Metanephros (tissue), 1 donor: Measurements from ENCODE around the gene LRRC45. TPM values are rescaled to one million over a fixed set of nuclear protein-coding genes. Genes with fewer than 3 reads are reported as not detected.

Experiments used
- total RNA-seq: library from RNA; depleted of rRNA; stranded (reverse); fragments of >200 nt; gene quantifications from one replicate; pipeline ENCODE4 v1.2.3, GENCODE V29; 2014

The LRRC45 gene
- 10.9 TPM for total RNA-seq

DNA sequence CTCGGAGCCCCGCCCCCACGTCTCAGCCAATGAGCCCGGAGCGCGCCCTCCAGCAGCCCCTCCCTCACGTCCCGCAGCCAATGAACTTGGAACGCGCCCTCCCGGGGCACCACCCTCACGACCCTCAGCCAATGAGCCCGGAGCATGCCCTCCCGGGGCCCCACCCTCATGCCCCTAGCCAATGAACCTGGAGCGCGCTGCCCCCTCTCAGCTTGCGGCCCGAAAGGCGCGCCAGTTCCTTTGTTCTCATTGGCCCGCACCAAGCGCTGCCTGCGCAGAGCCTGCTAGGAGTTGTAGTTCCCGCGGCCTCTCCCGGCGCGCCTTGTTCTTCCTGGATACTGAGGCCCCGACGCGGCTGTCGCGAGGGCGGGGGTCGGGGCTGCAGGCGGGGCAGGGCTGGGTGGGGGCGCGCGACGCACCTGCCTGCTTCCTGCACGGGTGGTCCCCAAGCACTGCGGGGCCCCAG is at the start of gene LRRC45:
TSS of gene LRRC45 (plus strand) at position 325 of the 466 bp plus-strand sequence. CDS start 339 bp downstream, outside the sequence.

DNA sequence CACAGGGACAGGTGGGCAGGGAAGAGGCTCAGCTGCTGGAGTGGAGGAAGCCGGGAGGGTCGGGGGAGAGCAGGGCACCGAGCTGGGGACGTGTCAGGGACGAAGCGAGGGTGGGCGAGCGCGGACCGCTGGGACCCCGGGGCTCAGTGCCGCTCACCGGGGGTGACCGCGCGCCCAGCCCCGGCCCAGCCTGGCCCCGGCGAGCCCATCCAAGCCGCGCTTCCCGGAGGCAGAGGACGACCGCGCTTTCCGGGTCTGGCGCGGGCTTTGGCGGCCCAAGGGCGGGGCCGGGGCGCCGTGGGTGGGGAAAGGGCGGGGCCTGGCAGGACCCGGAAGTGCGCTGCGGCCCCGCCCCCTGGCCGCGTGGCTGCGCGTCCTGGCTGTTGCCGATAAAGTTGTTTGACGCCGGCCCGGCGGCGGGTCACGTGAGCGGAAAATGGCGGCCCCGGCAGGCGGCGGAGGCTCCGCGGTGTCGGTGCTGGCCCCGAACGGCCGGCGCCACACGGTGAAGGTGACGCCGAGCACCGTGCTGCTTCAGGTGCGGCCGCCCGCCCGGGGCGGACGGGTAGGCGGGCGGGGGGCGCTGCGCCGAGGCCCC is 45.8 kb upstream of the LRRC45 start, which contains the start of gene ASPSCR1:
TSS of gene ASPSCR1 (plus strand) at position 419 of the 598 bp plus-strand sequence. CDS start at position 437, 18 bp downstream.

DNA sequence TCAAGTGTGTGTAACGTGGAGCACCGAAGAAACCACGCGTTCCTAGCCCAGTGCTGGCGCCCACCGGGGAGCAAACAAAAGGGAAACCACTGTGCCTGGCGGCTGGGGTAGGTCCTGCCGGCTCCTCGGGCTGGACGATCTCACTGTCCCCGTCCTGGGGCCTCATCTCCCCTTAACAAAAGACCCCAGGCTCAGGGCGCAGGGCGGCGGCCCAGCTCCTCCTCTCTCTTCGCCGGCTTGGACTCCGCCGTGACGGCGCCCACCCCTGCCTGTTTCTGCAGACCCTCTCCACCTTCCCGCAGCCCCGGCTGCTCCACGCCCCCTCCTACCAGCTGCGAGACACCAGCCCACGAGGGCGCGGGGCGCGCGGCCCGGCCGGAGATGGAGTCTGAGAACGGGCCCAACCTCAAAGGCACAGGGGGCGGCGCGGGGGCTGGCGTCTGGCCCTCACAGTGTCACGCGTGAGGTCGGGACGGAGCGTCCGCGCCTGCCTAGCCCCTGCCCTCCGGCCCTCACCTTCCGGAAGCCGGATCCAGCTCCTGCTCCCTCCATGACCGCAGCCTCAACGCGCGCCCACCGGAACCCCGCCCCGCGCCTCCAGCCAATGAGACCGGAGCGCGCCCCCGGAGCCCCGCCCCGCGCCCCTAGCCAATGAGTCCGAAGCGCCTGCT is 660 bp upstream of the LRRC45 start, which contains the start of gene CENPX:
TSS of gene CENPX (minus strand) at position 569 of the 671 bp plus-strand sequence. CDS start at position 552, 17 bp downstream.

DNA sequence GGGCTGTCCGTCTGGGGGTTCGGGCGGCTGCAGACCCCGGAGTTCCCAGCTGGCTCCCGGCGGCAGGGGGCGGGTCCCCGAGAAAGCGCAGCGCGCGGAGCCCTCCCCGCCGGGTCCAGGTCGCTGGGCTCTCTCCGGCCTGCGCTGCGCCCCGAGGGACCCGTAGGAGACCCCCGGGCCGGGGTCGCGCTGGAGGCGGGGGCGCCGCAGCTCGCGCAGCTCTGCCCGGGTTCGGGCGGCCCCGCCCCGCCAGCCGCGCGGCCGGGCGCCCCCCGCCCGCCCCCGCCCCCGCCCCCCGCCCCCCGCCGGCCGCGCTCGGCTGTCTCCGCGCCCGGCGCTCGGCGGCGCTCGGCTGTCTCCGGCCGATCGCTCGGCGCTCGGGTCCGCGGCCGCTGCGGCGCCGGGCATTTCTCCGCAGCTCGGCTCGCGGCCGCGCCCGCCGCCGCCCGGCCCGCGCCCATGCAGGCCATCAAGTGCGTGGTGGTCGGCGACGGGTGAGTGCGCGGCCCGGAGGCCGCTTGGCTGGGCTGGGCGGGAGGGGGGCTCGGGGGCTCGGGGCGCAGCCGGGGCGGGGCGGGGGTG is 8.3 kb downstream of the LRRC45 start, which contains the start of gene RAC3:
TSS of gene RAC3 (plus strand) at position 376 of the 582 bp plus-strand sequence. CDS start at position 460, 84 bp downstream.

DNA sequence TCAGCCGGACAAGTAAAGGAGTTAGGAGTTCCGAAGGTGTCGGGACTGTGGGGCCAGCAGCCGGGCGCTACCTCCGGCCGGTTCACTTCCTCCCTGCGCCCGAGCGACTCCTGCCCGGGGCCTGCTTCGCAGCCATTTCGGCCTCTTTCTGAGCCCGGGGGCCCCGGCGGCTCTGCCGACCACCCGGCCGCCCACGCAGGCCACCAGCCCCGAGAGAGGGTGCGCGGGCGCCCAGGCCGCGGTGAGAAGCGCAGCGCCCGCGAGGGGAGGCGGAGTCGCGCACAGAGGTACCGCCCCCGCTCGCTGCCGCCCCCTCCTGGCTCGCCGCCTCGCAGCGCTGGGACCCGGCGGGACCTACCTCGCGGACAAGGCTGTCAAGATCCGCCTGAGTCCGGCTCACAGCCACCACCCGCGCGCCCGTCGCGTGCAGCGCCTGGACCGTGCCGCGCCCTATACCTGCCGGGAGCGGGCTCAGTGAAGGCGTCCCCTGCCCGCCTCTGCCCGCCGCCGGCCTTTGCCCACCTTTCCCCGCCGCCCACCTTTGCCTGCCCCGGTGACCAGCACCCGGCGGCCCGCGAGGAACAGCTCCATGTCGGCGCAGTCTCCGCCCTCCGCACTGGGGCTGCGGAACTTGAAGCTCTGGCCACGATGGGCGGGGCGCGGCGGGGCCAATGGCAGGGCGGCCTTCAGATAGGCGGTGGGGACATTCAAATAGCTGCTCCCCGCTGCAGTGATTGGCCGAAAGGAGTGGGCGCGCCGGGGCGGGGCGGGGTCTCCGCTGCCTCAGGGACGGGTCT is 14.2 kb downstream of the LRRC45 start, which contains the start of gene DCXR:
TSS of gene DCXR (minus strand) at position 606 of the 797 bp plus-strand sequence. CDS start at position 591, 15 bp downstream.

DNA sequence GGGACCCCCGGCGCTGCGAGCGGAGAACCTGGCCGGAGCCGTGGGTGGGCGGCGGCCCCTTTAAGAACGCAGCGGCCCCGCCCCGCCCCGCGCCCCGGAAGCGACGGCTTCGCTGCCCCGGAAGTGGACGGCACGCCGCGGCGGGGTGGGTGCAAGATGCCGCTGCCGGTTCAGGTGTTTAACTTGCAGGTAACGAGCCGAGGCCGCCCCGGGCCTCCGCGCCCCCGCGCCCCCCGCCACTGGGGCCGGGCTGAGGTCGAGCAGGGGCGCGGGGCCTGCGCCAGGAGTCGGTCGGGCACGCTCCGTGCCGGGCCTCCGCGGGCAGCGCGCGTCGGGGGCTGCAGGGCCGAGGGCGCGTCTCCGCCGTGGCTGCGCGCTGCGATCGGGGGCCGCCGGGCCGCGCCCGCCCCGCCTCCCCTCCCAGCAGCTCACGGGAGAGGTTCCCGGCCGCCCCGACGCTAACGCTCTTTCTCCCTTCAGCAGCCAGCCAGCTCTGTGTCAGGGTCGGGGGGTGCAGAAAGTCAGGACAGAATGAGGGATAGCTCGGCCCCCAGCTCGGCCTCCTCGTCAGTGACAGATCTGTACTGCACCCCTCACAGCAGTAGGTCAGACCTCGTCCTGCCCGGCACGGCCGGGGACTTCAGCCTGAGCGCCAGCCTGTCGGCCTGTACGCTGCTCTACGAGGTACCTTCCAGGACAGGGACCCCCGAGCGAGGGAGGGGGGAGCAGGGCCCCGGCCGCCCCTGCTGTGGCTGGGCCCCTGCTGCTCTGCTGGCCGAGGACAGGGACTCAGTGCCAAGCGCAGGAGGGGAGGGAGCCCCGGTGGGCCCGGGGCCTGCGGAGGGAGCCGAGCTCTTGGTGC is 28.9 kb downstream of the LRRC45 start, which contains the start of the genes GPS1 and RFNG:
TSS of gene GPS1 (plus strand) at position 123 of the 862 bp plus-strand sequence. CDS start at position 157, 34 bp downstream.
TSS of gene RFNG (minus strand) at position 36 of the 862 bp plus-strand sequence. CDS start 45 bp downstream, outside the sequence.

DNA sequence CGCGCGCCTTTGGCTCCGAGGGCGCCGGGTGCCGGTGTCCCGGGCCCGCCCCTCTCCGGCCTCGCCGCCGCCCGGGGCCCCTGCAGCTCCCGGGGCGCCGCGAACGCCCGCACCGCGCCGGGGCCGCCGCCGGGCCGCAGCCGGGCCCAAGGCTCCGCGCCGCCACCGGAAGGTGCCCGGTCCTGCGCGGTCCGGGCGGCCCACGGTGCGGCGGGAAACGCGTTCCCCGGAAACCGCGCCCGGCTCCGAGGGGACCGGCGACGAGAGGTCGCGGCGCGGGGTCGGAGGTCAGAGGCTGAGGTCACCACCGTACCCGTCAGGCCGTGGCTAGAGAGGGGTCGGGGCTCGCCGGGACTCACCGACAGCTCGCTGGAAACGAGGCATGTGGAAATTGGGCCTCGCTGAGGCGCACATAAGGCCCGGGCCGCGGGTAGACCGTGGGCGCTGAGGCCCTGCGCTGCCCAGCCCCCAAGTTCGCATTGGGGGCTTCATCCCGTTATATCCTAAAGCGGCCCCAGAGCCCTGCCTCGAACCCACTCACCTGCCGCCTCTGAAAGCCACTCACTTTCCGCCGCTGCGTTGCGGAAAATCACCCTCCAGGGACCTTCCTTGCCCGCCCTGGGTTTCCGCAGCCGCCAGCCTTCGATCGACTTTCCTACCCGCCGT is 42.7 kb downstream of the LRRC45 start, which contains the start of gene DUS1L:
TSS of gene DUS1L (minus strand) at position 167 of the 666 bp plus-strand sequence. CDS start 745 bp downstream, outside the sequence.

Other genes with a start within 250 kb of the LRRC45 start
- 14.0 TPM for gene GCGR, start 219.2 kb upstream of the LRRC45 start, total RNA-seq
- 95.2 TPM for gene MCRIP1, start 190.0 kb upstream of the LRRC45 start, total RNA-seq
- 5.7 TPM for gene PPP1R27, start 188.3 kb upstream of the LRRC45 start, total RNA-seq
- gene P4HB, start 162.8 kb upstream of the LRRC45 start, total RNA-seq = 276 TPM
- gene ARHGDIA, start 152.0 kb upstream of the LRRC45 start, total RNA-seq = 113 TPM
- 61.4 TPM for gene ALYREF, start 131.7 kb upstream of the LRRC45 start, total RNA-seq
- gene ANAPC11, start 131.6 kb upstream of the LRRC45 start, total RNA-seq = 75.0 TPM
- gene NPB, start 121.1 kb upstream of the LRRC45 start, total RNA-seq = 1.3 TPM
- 28.9 TPM for gene PCYT2, start 111.9 kb upstream of the LRRC45 start, total RNA-seq
- gene SIRT7, start 105.1 kb upstream of the LRRC45 start, total RNA-seq = 10.6 TPM
- 12.2 TPM for gene MAFG, start 95.6 kb upstream of the LRRC45 start, total RNA-seq
- 27.0 TPM for gene PYCR1, start 86.0 kb upstream of the LRRC45 start, total RNA-seq
- 8.3 TPM for gene MYADML2, start 76.1 kb upstream of the LRRC45 start, total RNA-seq
- gene NOTUM, start 62.1 kb upstream of the LRRC45 start, total RNA-seq = 2.6 TPM
- gene ASPSCR1, start 45.7 kb upstream of the LRRC45 start, total RNA-seq = 43.7 TPM
- gene CENPX, start 427 bp upstream of the LRRC45 start, total RNA-seq = 29.4 TPM
- gene RAC3, start 8.4 kb downstream of the LRRC45 start, total RNA-seq = 11.0 TPM
- gene DCXR, start 14.4 kb downstream of the LRRC45 start, total RNA-seq = 51.6 TPM
- 55.4 TPM for gene RFNG, start 28.5 kb downstream of the LRRC45 start, total RNA-seq
- gene GPS1, start 28.6 kb downstream of the LRRC45 start, total RNA-seq = 112 TPM
- 57.0 TPM for gene DUS1L, start 42.5 kb downstream of the LRRC45 start, total RNA-seq
- gene FASN, start 74.9 kb downstream of the LRRC45 start, total RNA-seq = 50.2 TPM
- gene CCDC57, start 189.5 kb downstream of the LRRC45 start, total RNA-seq = 39.7 TPM
- 35.7 TPM for gene SLC16A3, start 205.7 kb downstream of the LRRC45 start, total RNA-seq